ENCODE measurements around the gene AK3.

DNA sequence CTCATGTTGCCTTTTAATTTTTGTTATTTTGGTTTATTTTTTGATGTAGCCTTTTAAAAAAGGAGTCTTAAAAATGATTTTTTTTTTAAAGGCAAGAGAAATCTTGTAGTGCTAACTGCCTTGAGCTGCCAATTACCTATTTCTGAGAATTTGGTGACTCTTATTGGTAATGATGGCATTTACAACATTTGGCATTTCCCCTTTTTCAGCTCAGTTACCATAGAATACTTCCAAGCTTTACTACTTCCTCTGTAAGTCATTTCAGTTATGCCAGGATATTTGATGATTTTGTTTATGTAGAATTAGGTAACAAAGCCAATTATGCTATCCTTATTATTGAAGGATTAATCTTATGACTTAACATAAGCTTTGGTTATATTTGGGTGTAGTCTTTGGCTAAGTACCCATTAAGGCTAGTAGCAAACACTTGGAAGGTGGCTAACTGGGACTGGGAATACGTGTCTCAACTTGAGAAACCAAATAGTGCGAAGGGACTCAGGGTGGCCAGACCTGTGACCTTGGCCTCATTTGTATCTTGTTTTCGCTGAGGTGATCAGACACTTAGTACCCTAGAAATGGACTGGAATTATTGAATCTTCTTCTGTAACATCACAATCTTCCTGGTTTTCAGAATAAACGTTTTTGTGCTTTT lies 33.9 kb downstream of the AK3 start:
- TF ChIP-seq, protein P1, sequence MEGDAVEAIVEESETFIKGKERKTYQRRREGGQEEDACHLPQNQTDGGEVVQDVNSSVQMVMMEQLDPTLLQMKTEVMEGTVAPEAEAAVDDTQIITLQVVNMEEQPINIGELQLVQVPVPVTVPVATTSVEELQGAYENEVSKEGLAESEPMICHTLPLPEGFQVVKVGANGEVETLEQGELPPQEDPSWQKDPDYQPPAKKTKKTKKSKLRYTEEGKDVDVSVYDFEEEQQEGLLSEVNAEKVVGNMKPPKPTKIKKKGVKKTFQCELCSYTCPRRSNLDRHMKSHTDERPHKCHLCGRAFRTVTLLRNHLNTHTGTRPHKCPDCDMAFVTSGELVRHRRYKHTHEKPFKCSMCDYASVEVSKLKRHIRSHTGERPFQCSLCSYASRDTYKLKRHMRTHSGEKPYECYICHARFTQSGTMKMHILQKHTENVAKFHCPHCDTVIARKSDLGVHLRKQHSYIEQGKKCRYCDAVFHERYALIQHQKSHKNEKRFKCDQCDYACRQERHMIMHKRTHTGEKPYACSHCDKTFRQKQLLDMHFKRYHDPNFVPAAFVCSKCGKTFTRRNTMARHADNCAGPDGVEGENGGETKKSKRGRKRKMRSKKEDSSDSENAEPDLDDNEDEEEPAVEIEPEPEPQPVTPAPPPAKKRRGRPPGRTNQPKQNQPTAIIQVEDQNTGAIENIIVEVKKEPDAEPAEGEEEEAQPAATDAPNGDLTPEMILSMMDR (optimal IDR thresholded peaks at IDR 0.05 in 1 of 3, IDR thresholded peaks at IDR 0.05 in 1 of 3, conservative IDR thresholded peaks at IDR 0.05 in 1 of 3; ENCODE audit: extremely low read depth in 1 of 3, insufficient read depth in 2 of 3, low read length in 3 of 3), result no peak
- TF ChIP-seq EZH2 (IDR thresholded peaks at IDR 0.05; ENCODE audit: low read length), result no peak
